ENCODE results near the gene EFCAB5.

DNA sequence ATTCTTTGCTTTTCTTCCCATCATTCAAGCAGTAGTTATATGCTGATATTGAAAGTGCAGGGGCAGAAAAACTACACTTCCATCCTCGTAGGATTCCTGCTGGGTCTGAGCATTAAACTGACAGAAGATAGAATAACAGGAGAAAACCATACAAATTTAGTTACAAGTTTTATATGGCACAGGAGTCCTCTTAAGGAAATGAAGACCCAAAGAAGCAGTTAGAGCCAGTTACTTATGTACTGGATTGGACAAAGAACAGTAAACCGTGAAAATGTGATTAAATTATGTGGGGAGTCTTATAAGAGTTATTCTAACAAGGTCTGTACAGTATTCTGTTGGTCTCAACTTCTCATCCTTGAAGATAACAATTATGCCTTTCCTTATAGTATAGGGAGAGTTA is 93.9 kb downstream of the EFCAB5 start:
- TF ChIP-seq POLR2A (IDR thresholded peaks at IDR 0.05; ENCODE audit: low read length): no peak
- no peak for TF ChIP-seq GATA1 (IDR thresholded peaks at IDR 0.05; ENCODE audit: low read depth, low read length)

Data from erythroblast (primary cell).